BJ (cell line): Measurements from ENCODE around the gene KIF1B. TPM values are rescaled to one million over a fixed set of nuclear protein-coding genes. Genes with fewer than 3 reads are reported as not detected.

Experiments used
- CTCF ChIA-PET: fragments of 350-600 bp; formaldehyde crosslinking; extraction: SDS; loops from one replicate; lab custom pipeline; 2021; ENCODE audit warnings: antibody characterized with exemption, inconsistent platforms; lab: Yijun Ruan, JAX
- POLR2A ChIA-PET: fragments of 300-600 bp; sonication (Branson Sonifier 250); formaldehyde crosslinking; extraction: SDS; loops from one replicate; lab custom pipeline; 2021; ENCODE audit warnings: antibody characterized with exemption; lab: Charles Lee
- DNase-seq: peaks from one replicate; pipeline ENCODE4 v3.0.0-alpha.2; 2011; ENCODE audit warnings: low read depth
- H3K27me3 ChIP-seq: 2 replicates; pipeline ENCODE4 v1.6.0; 2011; ENCODE audit warnings: low read length; ENCODE audit not compliant: control insufficient read depth, insufficient read depth
- H3K36me3 ChIP-seq: 2 replicates; pipeline ENCODE4 v1.5.1; 2011; ENCODE audit warnings: low read length; ENCODE audit not compliant: control insufficient read depth, insufficient read depth
- H3K4me3 ChIP-seq: 2 replicates; pipeline ENCODE4 v1.5.1; 2011; ENCODE audit warnings: low read depth, mild to moderate bottlenecking, control low read depth, low read length
- polyA plus RNA-seq: library from polyadenylated mRNA; depleted of rRNA; stranded (reverse); fragments of >200 nt; gene quantifications from 2 replicates; pipeline ENCODE4 v1.2.3, GENCODE V29; 2011
- TF ChIP-seq, protein P1 (sequence below): IDR thresholded peaks from 2 replicates; pipeline ENCODE4 v1.5.1; 2011; ENCODE audit warnings: low read depth, mild to moderate bottlenecking, control low read depth, inconsistent platforms, low read length, moderate library complexity; ENCODE audit not compliant: insufficient read depth

KIF1B gene
- polyA plus RNA-seq, 1 experiment = 11.8 TPM

GRCh38 chr1:10324627-10325026 lies 114.3 kb downstream of the KIF1B start:
- POLR2A ChIA-PET = no interaction called here
- CTCF ChIA-PET = interaction anchor here (2.3 kb wide), 1 partner anchor 14 kb away, joined by 6 read pairs; no protein-coding TSS in a partner anchor
- H3K27me3 ChIP-seq = no peaks in the 10 kb centered on the region
- DNase-seq = no peak
- TF ChIP-seq, protein P1, sequence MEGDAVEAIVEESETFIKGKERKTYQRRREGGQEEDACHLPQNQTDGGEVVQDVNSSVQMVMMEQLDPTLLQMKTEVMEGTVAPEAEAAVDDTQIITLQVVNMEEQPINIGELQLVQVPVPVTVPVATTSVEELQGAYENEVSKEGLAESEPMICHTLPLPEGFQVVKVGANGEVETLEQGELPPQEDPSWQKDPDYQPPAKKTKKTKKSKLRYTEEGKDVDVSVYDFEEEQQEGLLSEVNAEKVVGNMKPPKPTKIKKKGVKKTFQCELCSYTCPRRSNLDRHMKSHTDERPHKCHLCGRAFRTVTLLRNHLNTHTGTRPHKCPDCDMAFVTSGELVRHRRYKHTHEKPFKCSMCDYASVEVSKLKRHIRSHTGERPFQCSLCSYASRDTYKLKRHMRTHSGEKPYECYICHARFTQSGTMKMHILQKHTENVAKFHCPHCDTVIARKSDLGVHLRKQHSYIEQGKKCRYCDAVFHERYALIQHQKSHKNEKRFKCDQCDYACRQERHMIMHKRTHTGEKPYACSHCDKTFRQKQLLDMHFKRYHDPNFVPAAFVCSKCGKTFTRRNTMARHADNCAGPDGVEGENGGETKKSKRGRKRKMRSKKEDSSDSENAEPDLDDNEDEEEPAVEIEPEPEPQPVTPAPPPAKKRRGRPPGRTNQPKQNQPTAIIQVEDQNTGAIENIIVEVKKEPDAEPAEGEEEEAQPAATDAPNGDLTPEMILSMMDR = no peak
- no peak overlapping the region for H3K4me3 ChIP-seq
- no peaks in the 10 kb centered on the region for H3K36me3 ChIP-seq

GRCh38 chr1:10325521-10325920 lies 115.2 kb downstream of the KIF1B start:
- no peak for DNase-seq
- ChIA-PET POLR2A (no interaction called here), CTCF (interaction anchor here (2.3 kb wide), 1 partner anchor 13 kb away, joined by 6 read pairs; no protein-coding TSS in a partner anchor)
- TF ChIP-seq, protein P1 = no peak
- Histone ChIP-seq H3K4me3 (no peak overlapping the region), H3K36me3 (no peaks in the 10 kb centered on the region), H3K27me3 (no peaks in the 10 kb centered on the region)

- TF ChIP-seq, protein P1 = no peak
Measured at GRCh38 chr1:10326251-10326650, 115.9 kb downstream of the KIF1B start.

GRCh38 chr1:10328180-10328963 lies 118.0 kb downstream of the KIF1B start:
- H3K4me3 ChIP-seq = no peak overlapping the region
- ChIA-PET POLR2A (no interaction called here), CTCF (interaction anchor here (1.8 kb wide), 1 partner anchor 10 kb away, joined by 5 read pairs; no protein-coding TSS in a partner anchor)
- H3K36me3 ChIP-seq = no peaks in the 10 kb centered on the region
- H3K27me3 ChIP-seq = no peaks in the 10 kb centered on the region
- DNase-seq = no peak
- TF ChIP-seq, protein P1 = no peak

More at GRCh38 chr1:10326251-10326650, 115.9 kb downstream of the KIF1B start:
- POLR2A ChIA-PET = no interaction called here
- Histone ChIP-seq H3K27me3 (no peaks in the 10 kb centered on the region), H3K36me3 (no peaks in the 10 kb centered on the region), H3K4me3 (no peak overlapping the region)
- DNase-seq = no peak
- CTCF ChIA-PET = interaction anchor here (0.9 to 2.3 kb wide), 2 partner anchors 12 to 16 kb away, joined by 3 to 6 read pairs; no protein-coding TSS in a partner anchor

DNA sequence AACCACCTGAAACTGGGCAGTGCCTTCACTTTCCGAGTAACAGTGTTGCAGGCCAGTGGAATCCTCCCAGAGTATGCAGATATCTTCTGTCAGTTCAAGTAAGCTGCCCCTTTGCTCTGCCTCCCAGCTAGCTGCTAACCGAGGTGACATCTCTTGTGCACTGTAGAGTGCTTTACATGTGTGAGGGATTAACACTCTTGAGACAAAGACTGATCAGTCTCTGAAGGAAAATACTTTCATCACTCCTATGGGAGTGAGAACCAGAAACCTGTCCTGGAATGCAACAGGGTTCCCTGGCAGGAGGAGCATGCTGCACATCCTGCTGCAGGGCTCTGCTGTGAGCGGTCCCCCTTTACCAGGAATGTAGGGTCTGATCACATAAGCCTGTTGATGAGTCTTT lies 127.1 kb downstream of the KIF1B start:
- TF ChIP-seq, protein P1 = no peak
- Histone ChIP-seq H3K4me3 (no peak overlapping the region), H3K27me3 (no peaks in the 10 kb centered on the region), H3K36me3 (no peaks in the 10 kb centered on the region; the same call in 1 of the 2 replicates)
- DNase-seq = no peak
- POLR2A ChIA-PET = no interaction called here
- CTCF ChIA-PET = interaction anchor here (1.0 to 4.6 kb wide), 10 partner anchors 9 to 394 kb away, joined by 3 to 44 read pairs (median 5); partner anchors contain the start of genes KIF1B, LZIC and NMNAT1
